IMR-90 (cell line): ENCODE measurements around the gene URI1. TPM values are rescaled to one million over a fixed set of nuclear protein-coding genes. Genes with fewer than 3 reads are reported as not detected.

Source experiments
- ATAC-seq: fragments of 200-7000 bp; cut with Tn5 transposase; 2 replicates; pipeline ENCODE4 v1.9.1; 2020; ENCODE audit warnings: low read depth, mild to moderate bottlenecking, moderate library complexity
- BruUV-seq: library from RNA; stranded (reverse); fragments of 400-500 nt; replicated peaks from 2 replicates; lab custom pipeline; 2021; lab: Mats Ljungman, UMichigan
- CTCF ChIA-PET: fragments of 300-600 bp; formaldehyde crosslinking; extraction: SDS; loops from one replicate; lab custom pipeline; 2021; ENCODE audit warnings: antibody characterized with exemption; lab: Yijun Ruan, JAX
- POLR2A ChIA-PET: fragments of 300-600 bp; sonication (Branson Sonifier 250); formaldehyde crosslinking; loops from one replicate; lab custom pipeline; 2022; ENCODE audit warnings: antibody characterized with exemption; ENCODE audit not compliant: unreplicated experiment; lab: Charles Lee
- DNase-seq: peaks from one replicate; pipeline ENCODE4 v3.0.0; 2013
- H2AFZ ChIP-seq: replicated peaks from 2 replicates; pipeline ENCODE3; 2013; ENCODE audit warnings: low read length, mild to moderate bottlenecking; ENCODE audit not compliant: poor library complexity
- H2AK5ac ChIP-seq: 2 replicates; pipeline ENCODE4 v1.6.1; 2013; ENCODE audit warnings: low read depth, low read length, inconsistent platforms
- H2AK9ac ChIP-seq: replicated peaks from 2 replicates; pipeline ENCODE3; 2013; ENCODE audit warnings: mild to moderate bottlenecking, low read depth, low read length, moderate library complexity; ENCODE audit not compliant: poor library complexity
- H2BK120ac ChIP-seq: 2 replicates; pipeline ENCODE4 v1.6.1; 2013; ENCODE audit warnings: low read depth, low read length, inconsistent platforms
- H2BK15ac ChIP-seq: 3 replicates; pipeline ENCODE4 v1.6.1; 2013; ENCODE audit warnings: low read depth, low read length, inconsistent platforms
- H2BK20ac ChIP-seq: 2 replicates; pipeline ENCODE4 v1.6.1; 2013; ENCODE audit warnings: low read depth, mild to moderate bottlenecking, inconsistent platforms, low read length, moderate library complexity
- H2BK5ac ChIP-seq: 2 replicates; pipeline ENCODE4 v1.6.1; 2013; ENCODE audit warnings: mild to moderate bottlenecking, low read depth, low read length, inconsistent platforms; ENCODE audit not compliant: poor library complexity, severe bottlenecking
- H3K14ac ChIP-seq: replicated peaks from 2 replicates; pipeline ENCODE4 v1.6.1; 2013; ENCODE audit warnings: low read depth, low read length, inconsistent platforms
- H3K18ac ChIP-seq: 2 replicates; pipeline ENCODE4 v1.6.1; 2013; ENCODE audit warnings: low read depth, low read length, control low read depth
- H3K23ac ChIP-seq: 2 replicates; pipeline ENCODE4 v1.6.1; 2013; ENCODE audit warnings: low read depth, low read length, inconsistent platforms
- H3K27ac ChIP-seq: 2 replicates; pipeline ENCODE4 v1.5.1; 2013; ENCODE audit warnings: mild to moderate bottlenecking, control low read depth, low read length; ENCODE audit not compliant: insufficient read depth
- H3K27me3 ChIP-seq: 2 replicates; pipeline ENCODE4 v1.6.1; 2013; ENCODE audit warnings: low read length; ENCODE audit not compliant: control insufficient read depth, insufficient read depth
- H3K36me3 ChIP-seq: 2 replicates; pipeline ENCODE4 v1.6.1; 2013; ENCODE audit warnings: low read length, mixed read lengths; ENCODE audit not compliant: control insufficient read depth, insufficient read depth
- H3K4ac ChIP-seq: 2 replicates; pipeline ENCODE4 v1.6.1; 2013; ENCODE audit warnings: low read depth, low read length, inconsistent platforms
- H3K4me1 ChIP-seq: 2 replicates; pipeline ENCODE4 v1.6.1; 2013; ENCODE audit warnings: low read length, mixed read lengths; ENCODE audit not compliant: control insufficient read depth, insufficient read depth
- H3K4me2 ChIP-seq: 2 replicates; pipeline ENCODE4 v1.6.1; 2013; ENCODE audit warnings: low read depth, mild to moderate bottlenecking, control low read depth, low read length, moderate library complexity
- H3K4me3 ChIP-seq: 2 replicates; pipeline ENCODE4 v1.5.1; 2013; ENCODE audit warnings: low read depth, mild to moderate bottlenecking, control low read depth, low read length, moderate library complexity; ENCODE audit not compliant: insufficient read depth
- H3K56ac ChIP-seq: 2 replicates; pipeline ENCODE4 v1.6.1; 2013; ENCODE audit warnings: low read length, inconsistent platforms; ENCODE audit not compliant: insufficient read depth; ENCODE audit errors: extremely low read depth
- H3K79me1 ChIP-seq, 2 experiments: 2 replicates each; pipeline ENCODE4 v1.6.1; 2013; ENCODE audit warnings: low read length in 2 of 2, inconsistent platforms in 1 of 2, low read depth in 1 of 2
- H3K9ac ChIP-seq: 2 replicates; pipeline ENCODE4 v1.6.1; 2013; ENCODE audit warnings: low read depth, low read length, control low read depth
- H3K9me1 ChIP-seq: 2 replicates; pipeline ENCODE4 v1.6.1; 2013; ENCODE audit warnings: low read length, inconsistent platforms; ENCODE audit not compliant: insufficient read depth
- H3K9me3 ChIP-seq: 2 replicates; pipeline ENCODE4 v1.6.1; 2013; ENCODE audit warnings: low read length; ENCODE audit not compliant: control insufficient read depth, insufficient read depth
- H4K20me1 ChIP-seq: 2 replicates; pipeline ENCODE4 v1.6.1; 2013; ENCODE audit warnings: low read length, inconsistent platforms; ENCODE audit not compliant: insufficient read depth
- H4K5ac ChIP-seq: 2 replicates; pipeline ENCODE4 v1.6.1; 2013; ENCODE audit warnings: mild to moderate bottlenecking, low read depth, low read length, control low read depth
- H4K8ac ChIP-seq, 2 experiments: 2 replicates each; pipeline ENCODE4 v1.6.1; 2013; ENCODE audit warnings: low read depth in 2 of 2, low read length in 2 of 2, control low read depth in 1 of 2, inconsistent platforms in 1 of 2
- H4K91ac ChIP-seq: 2 replicates; pipeline ENCODE4 v1.6.1; 2013; ENCODE audit warnings: low read depth, low read length, inconsistent platforms; ENCODE audit not compliant: insufficient read depth
- BHLHE40 ChIP-seq: fragments of 150-350 bp; IDR thresholded peaks from 2 replicates; pipeline ENCODE4 v1.6.1; 2016; ENCODE audit warnings: mild to moderate bottlenecking, low read depth, low read length
- CEBPB ChIP-seq: IDR thresholded peaks from 2 replicates; pipeline ENCODE4 v1.6.1; 2012; ENCODE audit warnings: low read depth, low read length, improper control_type of control experiment
- CHD1 ChIP-seq: IDR thresholded peaks from 2 replicates; pipeline ENCODE4 v1.6.1; 2012; ENCODE audit warnings: low read depth, low read length, improper control_type of control experiment
- FOS ChIP-seq: fragments of 150-350 bp; IDR thresholded peaks from 2 replicates; pipeline ENCODE4 v1.6.1; 2016; ENCODE audit warnings: low read depth, low read length
- MAFK ChIP-seq: IDR thresholded peaks from 2 replicates; pipeline ENCODE4 v1.6.1; 2012; ENCODE audit warnings: low read depth, low read length, improper control_type of control experiment
- MXI1 ChIP-seq: IDR thresholded peaks from 2 replicates; pipeline ENCODE4 v1.6.1; 2012; ENCODE audit warnings: low read depth, mild to moderate bottlenecking, low read length, moderate library complexity, borderline replicate concordance
- NFE2L2 ChIP-seq: fragments of 150-350 bp; IDR thresholded peaks from 2 replicates; pipeline ENCODE4 v1.6.1; 2016; ENCODE audit warnings: low read depth, mild to moderate bottlenecking, low read length
- POLR2A ChIP-seq: IDR thresholded peaks from 2 replicates; pipeline ENCODE4 v1.6.1; 2012; ENCODE audit warnings: mild to moderate bottlenecking, low read depth, low read length
- RAD21 ChIP-seq: IDR thresholded peaks from 2 replicates; pipeline ENCODE4 v1.6.1; 2012; ENCODE audit warnings: low read length, improper control_type of control experiment
- RCOR1 ChIP-seq: IDR thresholded peaks from 2 replicates; pipeline ENCODE4 v1.6.1; 2012; ENCODE audit warnings: mild to moderate bottlenecking, low read length, improper control_type of control experiment; ENCODE audit not compliant: insufficient replicate concordance
- WGBS, 2 experiments: methylation state at CpG; one replicate each; pipeline versions ENCODE4 v1.1.5 to v1.1.7; 2013; ENCODE audit warnings: missing lambda C conversion rate in 2 of 2; ENCODE audit not compliant: insufficient read length in 1 of 2; ENCODE audit errors: extremely low coverage in 2 of 2; 5-methylcytosine and 5-hydroxymethylcytosine counted together
- dilution Hi-C: fragments of 300-500 bp; cut with HindIII; formaldehyde crosslinking; loops from one replicate; pipeline ENCODE4 v1.14.3; 2018; ENCODE audit warnings: low sequenced_read_pairs; ENCODE audit not compliant: unreplicated experiment
- in situ Hi-C: fragments of 300-500 bp; cut with MboI; formaldehyde crosslinking; loops from 3 replicates; pipeline ENCODE4 v1.14.3; 2019; ENCODE audit warnings: low sequenced_read_pairs, inconsistent platforms, mixed read lengths
- intact Hi-C: fragments of 100-400 bp; cut with micrococcal nuclease; formaldehyde crosslinking; loops from 2 replicates; pipeline ENCODE4 v1.10.0; 2022
- polyA plus RNA-seq, 3 experiments: library from polyadenylated mRNA; depleted of rRNA; stranded (reverse); fragments of >200 nt; gene quantifications; 2 replicates each; pipeline ENCODE4 v1.2.3, GENCODE V29; 2012; ENCODE audit warnings: low replicate concordance in 1 of 3
- total RNA-seq: library from RNA; depleted of rRNA; stranded (reverse); fragments of >200 nt; gene quantifications from 2 replicates; pipeline ENCODE4 v1.2.3, GENCODE V29; 2012
- TF ChIP-seq, protein P1 (sequence below): conservative IDR thresholded peaks from 2 replicates; pipeline ENCODE4 v1.5.1; 2012; ENCODE audit warnings: mild to moderate bottlenecking, low read depth, low read length, improper control_type of control experiment
- TF ChIP-seq, protein P2 (sequence below): fragments of 150-350 bp; IDR thresholded peaks from 2 replicates; pipeline ENCODE4 v1.6.1; 2017; ENCODE audit warnings: mild to moderate bottlenecking, antibody characterized with exemption, low read length, low read depth

Gene URI1
- total and polyA plus RNA-seq, 2 of the 4 experiments (the other 2 are of a cell fraction) = 43.2 to 45.3 TPM

GRCh38 chr19:30047432-30047831 is 105.4 kb downstream of the URI1 start:
- in situ Hi-C loops = no loop called here
- CTCF ChIA-PET = no interaction called here
- DNase-seq = no peak

More at GRCh38 chr19:30047432-30047831, 105.4 kb downstream of the URI1 start:
- no peaks in the 10 kb centered on the region for H3K9me3 ChIP-seq
- no peak overlapping the region for H3K18ac ChIP-seq
- no peak overlapping the region for H2AK5ac ChIP-seq
- H3K56ac ChIP-seq = no peak overlapping the region
- no peak overlapping the region for H2BK5ac ChIP-seq
- H3K27ac ChIP-seq = no peak overlapping the region
- POLR2A ChIA-PET = no interaction called here
- no peak for ATAC-seq
- intact Hi-C loops (no loop called here), dilution Hi-C loops (no loop called here)
- no peaks in the 10 kb centered on the region for H3K36me3 ChIP-seq
- no peak overlapping the region for H3K4me3 ChIP-seq
- H3K4ac ChIP-seq = no peak overlapping the region
- no peak overlapping the region for H2BK120ac ChIP-seq
- H4K91ac ChIP-seq = no peak overlapping the region
- no peak overlapping the region for H2BK20ac ChIP-seq
- no peak overlapping the region for H3K9ac ChIP-seq
- H2AK9ac ChIP-seq = no peak overlapping the region
- TF ChIP-seq NFE2L2 (no peak), RAD21 (no peak), FOS (no peak), BHLHE40 (no peak), CEBPB (no peak), MAFK (no peak), MXI1 (no peak), CHD1 (no peak), RCOR1 (no peak), POLR2A (no peak)
- TF ChIP-seq, protein P1, sequence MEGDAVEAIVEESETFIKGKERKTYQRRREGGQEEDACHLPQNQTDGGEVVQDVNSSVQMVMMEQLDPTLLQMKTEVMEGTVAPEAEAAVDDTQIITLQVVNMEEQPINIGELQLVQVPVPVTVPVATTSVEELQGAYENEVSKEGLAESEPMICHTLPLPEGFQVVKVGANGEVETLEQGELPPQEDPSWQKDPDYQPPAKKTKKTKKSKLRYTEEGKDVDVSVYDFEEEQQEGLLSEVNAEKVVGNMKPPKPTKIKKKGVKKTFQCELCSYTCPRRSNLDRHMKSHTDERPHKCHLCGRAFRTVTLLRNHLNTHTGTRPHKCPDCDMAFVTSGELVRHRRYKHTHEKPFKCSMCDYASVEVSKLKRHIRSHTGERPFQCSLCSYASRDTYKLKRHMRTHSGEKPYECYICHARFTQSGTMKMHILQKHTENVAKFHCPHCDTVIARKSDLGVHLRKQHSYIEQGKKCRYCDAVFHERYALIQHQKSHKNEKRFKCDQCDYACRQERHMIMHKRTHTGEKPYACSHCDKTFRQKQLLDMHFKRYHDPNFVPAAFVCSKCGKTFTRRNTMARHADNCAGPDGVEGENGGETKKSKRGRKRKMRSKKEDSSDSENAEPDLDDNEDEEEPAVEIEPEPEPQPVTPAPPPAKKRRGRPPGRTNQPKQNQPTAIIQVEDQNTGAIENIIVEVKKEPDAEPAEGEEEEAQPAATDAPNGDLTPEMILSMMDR = no peak
- TF ChIP-seq, protein P2, sequence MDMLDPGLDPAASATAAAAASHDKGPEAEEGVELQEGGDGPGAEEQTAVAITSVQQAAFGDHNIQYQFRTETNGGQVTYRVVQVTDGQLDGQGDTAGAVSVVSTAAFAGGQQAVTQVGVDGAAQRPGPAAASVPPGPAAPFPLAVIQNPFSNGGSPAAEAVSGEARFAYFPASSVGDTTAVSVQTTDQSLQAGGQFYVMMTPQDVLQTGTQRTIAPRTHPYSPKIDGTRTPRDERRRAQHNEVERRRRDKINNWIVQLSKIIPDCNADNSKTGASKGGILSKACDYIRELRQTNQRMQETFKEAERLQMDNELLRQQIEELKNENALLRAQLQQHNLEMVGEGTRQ = no peak
- no TSS peak for BruUV-seq
- H3K27me3 ChIP-seq = no peaks in the 10 kb centered on the region
- no peak overlapping the region for H4K8ac ChIP-seq
- no peak overlapping the region for H3K4me2 ChIP-seq
- WGBS, 2 experiments = 95% methylated on average over 3 of the region's 8 CpGs; no CpG with 5 or more reads in 1 of the 2 experiments
- no peak overlapping the region for H2BK15ac ChIP-seq
- no peaks in the 10 kb centered on the region; the same call in 1 of the 2 replicates for H3K9me1 ChIP-seq
- no peaks in the 10 kb centered on the region for H3K79me1 ChIP-seq
- H3K4me1 ChIP-seq = no peaks in the 10 kb centered on the region; the same call in 1 of the 2 replicates
- no peak overlapping the region for H4K5ac ChIP-seq
- H4K20me1 ChIP-seq = no peaks in the 10 kb centered on the region
- H3K14ac ChIP-seq = no peak overlapping the region
- no peak overlapping the region for H3K23ac ChIP-seq
- H2AFZ ChIP-seq = no peak overlapping the region
